H9 (cell line): ENCODE measurements around the gene PPP1CB. TPM values are rescaled to one million over a fixed set of nuclear protein-coding genes. Genes with fewer than 3 reads are reported as not detected.

ENCODE experiments used
- DNase-seq: peaks from one replicate; pipeline ENCODE4 v3.0.0-alpha.2; 2017
- H2AFZ ChIP-seq: one replicate; pipeline ENCODE4 v1.6.1; 2013; ENCODE audit warnings: mild to moderate bottlenecking, low read length, control low read depth, moderate library complexity
- H2AK5ac ChIP-seq: 2 replicates; pipeline ENCODE4 v1.6.1; 2013; ENCODE audit warnings: low read length, control low read depth, mixed read lengths; ENCODE audit not compliant: insufficient read length
- H2BK120ac ChIP-seq: one replicate; pipeline ENCODE4 v1.6.1; 2013; ENCODE audit warnings: low read depth, mild to moderate bottlenecking, low read length, control low read depth, inconsistent platforms; ENCODE audit not compliant: poor library complexity, severe bottlenecking
- H2BK12ac ChIP-seq: 2 replicates; pipeline ENCODE4 v1.6.1; 2013; ENCODE audit warnings: low read length, control low read depth, mixed read lengths, low read depth; ENCODE audit not compliant: insufficient read length
- H2BK15ac ChIP-seq: 2 replicates; pipeline ENCODE4 v1.6.1; 2013; ENCODE audit warnings: low read depth, low read length, control low read depth
- H2BK20ac ChIP-seq: one replicate; pipeline ENCODE4 v1.6.1; 2013; ENCODE audit warnings: low read depth, mild to moderate bottlenecking, low read length, control low read depth, inconsistent platforms; ENCODE audit not compliant: poor library complexity, severe bottlenecking
- H2BK5ac ChIP-seq: 2 replicates; pipeline ENCODE4 v1.6.1; 2013; ENCODE audit warnings: low read length, control low read depth, mixed read lengths; ENCODE audit not compliant: insufficient read length
- H3K14ac ChIP-seq: 2 replicates; pipeline ENCODE4 v1.6.1; 2013; ENCODE audit warnings: low read length, control low read depth; ENCODE audit not compliant: insufficient read depth
- H3K18ac ChIP-seq: 2 replicates; pipeline ENCODE4 v1.6.1; 2013; ENCODE audit warnings: low read depth, mild to moderate bottlenecking, mixed read lengths, low read length, control low read depth; ENCODE audit not compliant: insufficient read length
- H3K23ac ChIP-seq: 2 replicates; pipeline ENCODE4 v1.6.1; 2013; ENCODE audit warnings: low read length, control low read depth, mixed read lengths, low read depth; ENCODE audit not compliant: insufficient read length
- H3K23me2 ChIP-seq: 2 replicates; pipeline ENCODE4 v1.6.1; 2013; ENCODE audit warnings: low read depth, mild to moderate bottlenecking, mixed read lengths, low read length, control low read depth; ENCODE audit not compliant: insufficient read length, poor library complexity, severe bottlenecking
- H3K27ac ChIP-seq: 2 replicates; pipeline ENCODE4 v1.5.1; 2013; ENCODE audit warnings: low read length, control low read depth, mixed read lengths, low read depth; ENCODE audit not compliant: insufficient read length
- H3K27me3 ChIP-seq: 2 replicates; pipeline ENCODE4 v1.6.1; 2013; ENCODE audit warnings: low read length, control low read depth, inconsistent platforms; ENCODE audit not compliant: insufficient read depth
- H3K4ac ChIP-seq: 2 replicates; pipeline ENCODE4 v1.6.1; 2013; ENCODE audit warnings: low read depth, mild to moderate bottlenecking, control low read depth, inconsistent platforms, low read length, moderate library complexity
- H3K4me1 ChIP-seq: 2 replicates; pipeline ENCODE4 v1.6.1; 2013; ENCODE audit warnings: low read length, control low read depth, inconsistent platforms; ENCODE audit not compliant: insufficient read depth
- H3K4me2 ChIP-seq: 2 replicates; pipeline ENCODE4 v1.6.1; 2013; ENCODE audit warnings: low read length, control low read depth, mixed read lengths; ENCODE audit not compliant: insufficient read length, insufficient read depth
- H3K56ac ChIP-seq: 2 replicates; pipeline ENCODE4 v1.6.1; 2013; ENCODE audit warnings: low read depth, mild to moderate bottlenecking, mixed read lengths, low read length, control low read depth; ENCODE audit not compliant: insufficient read length
- H3K79me1 ChIP-seq: 2 replicates; pipeline ENCODE4 v1.6.1; 2013; ENCODE audit warnings: low read depth, mild to moderate bottlenecking, moderate library complexity, low read length, control low read depth, inconsistent platforms; ENCODE audit not compliant: insufficient read depth, poor library complexity, severe bottlenecking
- H3K79me2 ChIP-seq: 2 replicates; pipeline ENCODE4 v1.6.1; 2013; ENCODE audit warnings: low read length, control low read depth, inconsistent platforms; ENCODE audit not compliant: insufficient read depth
- H3K9ac ChIP-seq: 2 replicates; pipeline ENCODE4 v1.6.1; 2013; ENCODE audit warnings: low read length, control low read depth, mixed read lengths; ENCODE audit not compliant: insufficient read length; ENCODE audit errors: extremely low read depth
- H3K9me3 ChIP-seq: one replicate; pipeline ENCODE4 v1.6.1; 2013; ENCODE audit warnings: low read depth, low read length, inconsistent platforms; ENCODE audit not compliant: control insufficient read depth
- H3T11ph ChIP-seq: one replicate; pipeline ENCODE4 v1.6.1; 2013; ENCODE audit warnings: mild to moderate bottlenecking, low read length, control low read depth, inconsistent platforms
- H4K20me1 ChIP-seq: one replicate; pipeline ENCODE4 v1.6.1; 2013; ENCODE audit not compliant: control insufficient read depth, insufficient read length, insufficient read depth
- H4K5ac ChIP-seq: 2 replicates; pipeline ENCODE4 v1.6.1; 2013; ENCODE audit warnings: low read depth, mild to moderate bottlenecking, mixed read lengths, low read length, control low read depth; ENCODE audit not compliant: insufficient read length
- H4K8ac ChIP-seq: replicated peaks from 2 replicates; pipeline ENCODE4 v1.6.1; 2013; ENCODE audit warnings: low read length, control low read depth, mixed read lengths, low read depth; ENCODE audit not compliant: insufficient read length
- H4K91ac ChIP-seq: 2 replicates; pipeline ENCODE4 v1.6.1; 2013; ENCODE audit warnings: low read depth, mild to moderate bottlenecking, moderate library complexity, mixed read lengths, low read length, control low read depth; ENCODE audit not compliant: insufficient read length
- H3K27ac Mint-ChIP-seq, 3 experiments: 2 replicates in 2 of 3; 3 replicates in 1 of 3; pipeline ENCODE4 v1.8.0; 2020 to 2021; ENCODE audit warnings: mixed read lengths in 3 of 3, mild to moderate bottlenecking in 1 of 3, moderate library complexity in 1 of 3
- H3K27me3 Mint-ChIP-seq: 2 replicates; pipeline ENCODE4 v1.8.0; 2021; ENCODE audit warnings: low read depth, mild to moderate bottlenecking, moderate library complexity, mixed read lengths
- H3K36me3 Mint-ChIP-seq, 3 experiments: 2 replicates in 2 of 3; 3 replicates in 1 of 3; pipeline ENCODE4 v1.8.0; 2020 to 2021; ENCODE audit warnings: low read depth in 3 of 3, mixed read lengths in 3 of 3; ENCODE audit not compliant: insufficient read depth in 1 of 3
- H3K4me1 Mint-ChIP-seq, 2 experiments: 2 replicates each; pipeline ENCODE4 v1.8.0; 2020; ENCODE audit warnings: mixed read lengths in 2 of 2
- H3K4me3 Mint-ChIP-seq, 2 experiments: 2 replicates in 1 of 2; 3 replicates in 1 of 2; pipeline ENCODE4 v1.8.0; 2020 to 2021; ENCODE audit warnings: mild to moderate bottlenecking in 2 of 2, mixed read lengths in 2 of 2, moderate library complexity in 1 of 2
- H3K9me3 Mint-ChIP-seq, 2 experiments: 2 replicates in 1 of 2; 3 replicates in 1 of 2; pipeline ENCODE4 v1.8.0; 2020; ENCODE audit warnings: mild to moderate bottlenecking in 2 of 2, mixed read lengths in 2 of 2, moderate library complexity in 1 of 2
- CTCF ChIP-seq: fragments of 200-600 bp; sonication (generic); conservative IDR thresholded peaks from 3 replicates; pipeline ENCODE4 v1.8.0; 2021; ENCODE audit warnings: antibody characterized with exemption, mild to moderate bottlenecking
- WGBS: extraction: QIAGEN DNeasy Blood & Tissue Kit; methylation state at CpG from one replicate; pipeline ENCODE4 v1.1.7; 2013; ENCODE audit warnings: missing lambda C conversion rate, low lambda C conversion rate, mixed read lengths; ENCODE audit not compliant: insufficient read length; ENCODE audit errors: extremely low coverage; 5-methylcytosine and 5-hydroxymethylcytosine counted together
- total RNA-seq: library from RNA; stranded (reverse); gene quantifications from 2 replicates; pipeline ENCODE4 v1.2.1, GENCODE V29; 2021

The PPP1CB gene
- total RNA-seq, 1 experiment from 2014 or later = 184 TPM

GRCh38 chr2:28749526-28749925 is 2.1 kb upstream of the PPP1CB start:
- H3K4me1 Mint-ChIP-seq = peaks cover 14 to 15% of the 10 kb centered on the region in 2 experiments
- no peak overlapping the region for H2AFZ ChIP-seq
- no peak overlapping the region for H3K18ac ChIP-seq
- H2AK5ac ChIP-seq = no peak overlapping the region
- H3K9me3 ChIP-seq = no peaks in the 10 kb centered on the region
- H2BK5ac ChIP-seq = no peak overlapping the region
- no peak overlapping the region for H3K27ac ChIP-seq
- H4K91ac ChIP-seq = no peak overlapping the region
- H3K79me1 ChIP-seq = no peaks in the 10 kb centered on the region
- peaks cover 15% of the 10 kb centered on the region; the same call in 1 of the 2 replicates for H3K79me2 ChIP-seq
- H3K36me3 Mint-ChIP-seq = peaks cover 2 to 5% (median 3%) of the 10 kb centered on the region in 3 experiments; a peak in 2 of 7 replicates
- WGBS = no CpG with 5 or more reads among the region's 6 CpGs
- no peak overlapping the region for H2BK12ac ChIP-seq
- H2BK20ac ChIP-seq = no peak overlapping the region
- H4K5ac ChIP-seq = no peak overlapping the region
- no peaks in the 10 kb centered on the region for H3K27me3 ChIP-seq
- H3K14ac ChIP-seq = no peak overlapping the region
- H3K4me2 ChIP-seq = no peak overlapping the region
- no peak overlapping the region for H2BK120ac ChIP-seq
- no peak for TF ChIP-seq CTCF
- no peaks in the 10 kb centered on the region for H4K20me1 ChIP-seq
- no peak overlapping the region; a peak in 1 of 7 replicates for H3K27ac Mint-ChIP-seq
- H3K23me2 ChIP-seq = peaks cover 6% of the 10 kb centered on the region
- no peak overlapping the region for H3K23ac ChIP-seq
- no peak overlapping the region for H4K8ac ChIP-seq
- no peak overlapping the region for H3K56ac ChIP-seq
- H3K9ac ChIP-seq = no peak overlapping the region
- H3T11ph ChIP-seq = no peak overlapping the region
- no peaks in the 10 kb centered on the region; the same call in 1 of the 2 replicates for H3K27me3 Mint-ChIP-seq
- H2BK15ac ChIP-seq = no peak overlapping the region
- DNase-seq = no peak
- peaks cover 0 to 3% of the 10 kb centered on the region in 2 experiments; a peak in 1 of 5 replicates for H3K9me3 Mint-ChIP-seq
- H3K4me3 Mint-ChIP-seq = no peak overlapping the region
- no peak overlapping the region for H3K4ac ChIP-seq
- no peaks in the 10 kb centered on the region for H3K4me1 ChIP-seq
